ENCODE results near the gene MIR17HG. TPM values are rescaled to one million over a fixed set of nuclear protein-coding genes. Genes with fewer than 3 reads are reported as not detected.

The MIR17HG gene
- total RNA-seq, 2 experiments from 2014 or later = 20.3 to 21.3 TPM

DNA sequence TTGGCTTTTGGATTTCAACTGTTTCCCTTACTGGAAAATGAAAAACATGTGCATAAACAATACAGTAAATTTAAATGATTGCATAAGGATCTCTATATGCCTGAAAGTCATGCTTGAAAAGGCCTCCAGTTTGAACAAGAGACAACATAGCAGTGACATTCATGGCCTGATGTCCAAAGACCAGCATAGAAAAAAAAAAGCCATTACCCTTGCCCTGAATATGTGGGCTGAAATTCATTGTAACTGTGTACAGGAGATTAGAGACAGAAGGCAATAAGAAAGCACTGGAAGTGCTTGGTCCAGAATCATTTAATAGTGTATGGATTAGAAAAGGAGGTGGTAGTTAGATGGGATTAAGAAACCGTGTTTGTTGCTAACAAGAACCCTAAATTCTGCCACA, 15.4 kb downstream of the MIR17HG start:
- CTCF ChIA-PET = no interaction called here
- peaks cover 13% of the 10 kb centered on the region for H3K36me3 Mint-ChIP-seq (ENCODE audit: low read depth)

DNA sequence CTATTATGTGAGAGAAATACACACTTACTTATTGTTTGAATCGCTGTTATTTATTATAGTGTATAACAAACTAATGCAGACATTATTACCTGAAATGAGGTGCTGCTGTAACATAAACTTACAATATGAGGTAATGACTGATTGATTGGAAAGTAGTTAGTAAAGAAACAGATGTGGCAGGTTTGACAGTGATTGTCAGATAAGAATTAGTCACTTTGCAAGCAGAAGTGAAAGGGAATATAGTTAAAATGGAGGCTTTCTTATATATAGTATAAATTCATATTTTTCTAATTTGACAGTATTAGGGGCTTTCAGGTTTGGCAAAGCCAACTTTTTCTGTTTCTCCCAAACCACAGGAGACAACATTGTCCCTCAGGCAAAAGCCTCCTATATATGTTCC, 20.6 kb downstream of the MIR17HG start:
- peaks cover 2% of the 10 kb centered on the region for H3K36me3 Mint-ChIP-seq (ENCODE audit: low read depth)
- ChIA-PET POLR2A (interaction anchor here (1.0 to 3.7 kb wide), 4 partner anchors 9 to 19 kb away, joined by 4 to 25 read pairs (median 8); no protein-coding TSS in a partner anchor), CTCF (no interaction called here)
- no peak overlapping the region for H3K4me3 Mint-ChIP-seq
- H3K27me3 Mint-ChIP-seq = no peaks in the 10 kb centered on the region
- TF ChIP-seq, protein P1, sequence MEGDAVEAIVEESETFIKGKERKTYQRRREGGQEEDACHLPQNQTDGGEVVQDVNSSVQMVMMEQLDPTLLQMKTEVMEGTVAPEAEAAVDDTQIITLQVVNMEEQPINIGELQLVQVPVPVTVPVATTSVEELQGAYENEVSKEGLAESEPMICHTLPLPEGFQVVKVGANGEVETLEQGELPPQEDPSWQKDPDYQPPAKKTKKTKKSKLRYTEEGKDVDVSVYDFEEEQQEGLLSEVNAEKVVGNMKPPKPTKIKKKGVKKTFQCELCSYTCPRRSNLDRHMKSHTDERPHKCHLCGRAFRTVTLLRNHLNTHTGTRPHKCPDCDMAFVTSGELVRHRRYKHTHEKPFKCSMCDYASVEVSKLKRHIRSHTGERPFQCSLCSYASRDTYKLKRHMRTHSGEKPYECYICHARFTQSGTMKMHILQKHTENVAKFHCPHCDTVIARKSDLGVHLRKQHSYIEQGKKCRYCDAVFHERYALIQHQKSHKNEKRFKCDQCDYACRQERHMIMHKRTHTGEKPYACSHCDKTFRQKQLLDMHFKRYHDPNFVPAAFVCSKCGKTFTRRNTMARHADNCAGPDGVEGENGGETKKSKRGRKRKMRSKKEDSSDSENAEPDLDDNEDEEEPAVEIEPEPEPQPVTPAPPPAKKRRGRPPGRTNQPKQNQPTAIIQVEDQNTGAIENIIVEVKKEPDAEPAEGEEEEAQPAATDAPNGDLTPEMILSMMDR (IDR thresholded peaks at IDR 0.05) = no peak
- H3K4me1 Mint-ChIP-seq (ENCODE audit: low read depth) = peaks cover 23% of the 10 kb centered on the region
- ATAC-seq (no peak), DNase-seq (no peak)
- intact Hi-C loops (cut with micrococcal nuclease) = loop anchor here (5.0 kb wide), 1 partner anchor 34 kb away; no protein-coding TSS in a partner anchor
- no peaks in the 10 kb centered on the region for H3K9me3 Mint-ChIP-seq
- peak overlapping the region; percentile 63 for H3K27ac Mint-ChIP-seq

More for the DNA sequence above, 15.4 kb downstream of the MIR17HG start:
- Mint-ChIP-seq H3K9me3 (no peaks in the 10 kb centered on the region), H3K27ac (no peak overlapping the region), H3K27me3 (no peaks in the 10 kb centered on the region), H3K4me3 (no peak overlapping the region), H3K4me1 (ENCODE audit: low read depth) (peaks cover 13% of the 10 kb centered on the region)
- intact Hi-C loops (cut with micrococcal nuclease) = no loop called here
- POLR2A ChIA-PET = no interaction called here
- DNase-seq (no peak), ATAC-seq (no peak)
- TF ChIP-seq, protein P1 (IDR thresholded peaks at IDR 0.05) = no peak

DNA sequence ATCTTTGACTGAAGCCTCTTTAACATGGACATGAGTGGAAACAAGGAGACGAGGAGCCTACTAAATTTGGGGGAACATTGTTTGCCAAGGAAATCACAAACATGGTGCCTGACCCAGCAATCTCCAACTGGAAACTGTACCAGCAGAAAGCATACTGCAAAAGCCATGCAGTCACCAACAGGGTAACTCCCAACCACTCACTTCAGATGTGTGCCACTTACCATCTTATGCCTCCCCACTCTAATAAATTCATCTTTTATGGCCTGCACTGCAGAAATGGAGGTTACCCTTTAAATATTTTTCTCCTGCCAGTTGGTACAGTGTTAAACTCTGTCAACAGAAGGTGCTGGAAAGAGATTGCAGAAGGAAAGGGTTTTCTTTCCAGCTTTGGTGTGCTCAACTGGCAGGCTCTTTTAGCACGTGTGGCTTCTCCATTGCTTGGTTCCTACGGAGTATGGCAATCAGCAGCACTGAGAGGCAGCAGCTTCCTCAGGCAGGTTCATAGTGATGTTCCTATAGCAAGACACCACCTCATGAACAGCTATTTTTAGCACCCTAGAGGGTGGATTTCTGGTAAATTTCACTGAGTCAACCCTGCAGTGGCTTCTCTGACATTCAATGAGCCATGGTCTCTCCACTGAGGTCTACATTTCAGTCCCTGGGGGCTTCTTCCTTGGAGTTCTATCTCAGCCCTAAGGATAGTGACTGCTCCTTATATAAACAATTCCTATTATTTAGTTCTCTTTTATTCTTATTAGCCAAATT, 21.4 kb downstream of the MIR17HG start:
- ATAC-seq (peak; percentile 82), DNase-seq (peak; percentile 40)
- ChIA-PET POLR2A (interaction anchor here (1.0 to 3.7 kb wide), 5 partner anchors 10 to 22 kb away, joined by 4 to 25 read pairs (median 5); no protein-coding TSS in a partner anchor), CTCF (interaction anchor here (1.0 to 1.5 kb wide), 6 partner anchors 10 to 55 kb away, joined by 3 to 6 read pairs (median 4); no protein-coding TSS in a partner anchor)
- intact Hi-C loops (cut with micrococcal nuclease) = loop anchor here (5.0 kb wide), 1 partner anchor 33 kb away; no protein-coding TSS in a partner anchor
- Mint-ChIP-seq H3K4me3 (peak overlapping the region; percentile 40), H3K27ac (peak overlapping the region; percentile 60), H3K27me3 (no peaks in the 10 kb centered on the region), H3K36me3 (ENCODE audit: low read depth) (peaks cover 2% of the 10 kb centered on the region), H3K4me1 (ENCODE audit: low read depth) (peaks cover 23% of the 10 kb centered on the region), H3K9me3 (no peaks in the 10 kb centered on the region)
- TF ChIP-seq, protein P1 (IDR thresholded peaks at IDR 0.05) = no peak

DNA sequence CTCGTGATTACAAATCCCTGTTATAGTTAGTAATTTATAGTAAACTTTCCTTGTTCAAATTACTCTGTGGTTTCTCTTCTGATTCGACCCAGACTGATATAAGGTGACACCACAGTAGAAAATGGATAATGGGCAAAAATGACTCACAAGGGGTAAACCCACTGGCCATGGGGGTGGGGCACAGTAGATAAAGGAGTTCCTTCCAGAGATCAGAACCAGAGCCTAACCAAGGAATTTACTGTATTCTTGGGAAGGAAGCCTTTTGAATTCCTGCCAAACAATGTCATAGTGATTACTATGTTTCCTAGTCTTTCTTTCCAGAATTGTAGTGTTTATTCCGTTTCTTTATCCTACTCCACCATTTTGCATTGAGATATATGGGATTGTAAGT, 21.9 kb downstream of the MIR17HG start:
- Mint-ChIP-seq H3K9me3 (no peaks in the 10 kb centered on the region), H3K4me3 (no peak overlapping the region), H3K36me3 (ENCODE audit: low read depth) (peaks cover 2% of the 10 kb centered on the region), H3K27me3 (no peaks in the 10 kb centered on the region), H3K4me1 (ENCODE audit: low read depth) (peaks cover 23% of the 10 kb centered on the region), H3K27ac (peak overlapping the region; percentile 60)
- TF ChIP-seq, protein P1 (IDR thresholded peaks at IDR 0.05) = no peak
- ATAC-seq = peak; percentile 75
- intact Hi-C loops (cut with micrococcal nuclease) = loop anchor here (5.0 kb wide), 1 partner anchor 33 kb away; no protein-coding TSS in a partner anchor
- peak; percentile 68 for DNase-seq
- ChIA-PET POLR2A (interaction anchor here (1.0 to 3.7 kb wide), 4 partner anchors 10 to 23 kb away, joined by 4 to 25 read pairs (median 5); no protein-coding TSS in a partner anchor), CTCF (interaction anchor here (1.0 to 1.5 kb wide), 6 partner anchors 10 to 56 kb away, joined by 3 to 6 read pairs (median 4); no protein-coding TSS in a partner anchor)

DNA sequence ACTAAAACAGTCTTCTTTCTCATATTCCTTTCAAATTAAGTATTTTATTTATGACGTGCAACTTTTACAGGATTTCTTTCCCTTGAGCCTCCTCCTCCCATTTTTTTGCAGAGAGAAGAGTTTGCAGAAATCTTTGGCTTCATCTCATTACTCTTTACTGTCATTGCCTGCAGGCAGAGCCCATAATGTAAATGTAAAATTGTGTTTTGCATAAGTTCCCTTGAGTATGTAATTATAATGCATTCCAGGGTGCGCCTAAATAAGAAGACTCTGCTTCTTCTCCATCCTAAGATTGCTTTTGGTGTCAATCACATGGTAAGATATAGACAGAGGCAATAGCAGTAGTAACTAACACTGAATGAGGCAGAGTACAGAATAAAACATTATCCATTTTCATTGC, 23.0 kb downstream of the MIR17HG start:
- POLR2A ChIA-PET = interaction anchor here (1.2 to 3.7 kb wide), 3 partner anchors 11 to 24 kb away, joined by 5 to 25 read pairs (median 5); no protein-coding TSS in a partner anchor
- no peak for ATAC-seq

More for the DNA sequence above, 23.0 kb downstream of the MIR17HG start:
- intact Hi-C loops (cut with micrococcal nuclease) = no loop called here
- no peaks in the 10 kb centered on the region for H3K27me3 Mint-ChIP-seq
- TF ChIP-seq, protein P1 (IDR thresholded peaks at IDR 0.05) = no peak
- peaks cover 29% of the 10 kb centered on the region for H3K4me1 Mint-ChIP-seq (ENCODE audit: low read depth)
- no peak overlapping the region for H3K4me3 Mint-ChIP-seq
- no peaks in the 10 kb centered on the region for H3K9me3 Mint-ChIP-seq
- peaks cover 2% of the 10 kb centered on the region for H3K36me3 Mint-ChIP-seq (ENCODE audit: low read depth)
- H3K27ac Mint-ChIP-seq = no peak overlapping the region
- CTCF ChIA-PET = interaction anchor here (0.5 to 1.5 kb wide), 4 partner anchors 14 to 161 kb away, joined by 3 to 6 read pairs (median 4); no protein-coding TSS in a partner anchor
- DNase-seq = no peak
